Neural cell (in vitro differentiated cells): Measurements from ENCODE around the gene CACNB2.
A peak's percentile ranks its signal among the peaks of the same experiment; 100 is the strongest.

ENCODE experiments used
- EP300 ChIP-seq: fragments of 450-650 bp; conservative IDR thresholded peaks from 2 replicates; pipeline ENCODE4 v1.6.1; 2014; ENCODE audit warnings: antibody characterized with exemption, mild to moderate bottlenecking, moderate library complexity; ENCODE audit not compliant: poor library complexity, severe bottlenecking
- POLR2AphosphoS5 ChIP-seq: IDR thresholded peaks from 2 replicates; pipeline ENCODE4 v1.6.1; 2012
- TF ChIP-seq, protein P1 (sequence below): fragments of 450-650 bp; IDR thresholded peaks from 2 replicates; pipeline ENCODE4 v1.5.1; 2014; ENCODE audit warnings: antibody characterized with exemption, mild to moderate bottlenecking, moderate library complexity; ENCODE audit not compliant: poor library complexity, severe bottlenecking

DNA sequence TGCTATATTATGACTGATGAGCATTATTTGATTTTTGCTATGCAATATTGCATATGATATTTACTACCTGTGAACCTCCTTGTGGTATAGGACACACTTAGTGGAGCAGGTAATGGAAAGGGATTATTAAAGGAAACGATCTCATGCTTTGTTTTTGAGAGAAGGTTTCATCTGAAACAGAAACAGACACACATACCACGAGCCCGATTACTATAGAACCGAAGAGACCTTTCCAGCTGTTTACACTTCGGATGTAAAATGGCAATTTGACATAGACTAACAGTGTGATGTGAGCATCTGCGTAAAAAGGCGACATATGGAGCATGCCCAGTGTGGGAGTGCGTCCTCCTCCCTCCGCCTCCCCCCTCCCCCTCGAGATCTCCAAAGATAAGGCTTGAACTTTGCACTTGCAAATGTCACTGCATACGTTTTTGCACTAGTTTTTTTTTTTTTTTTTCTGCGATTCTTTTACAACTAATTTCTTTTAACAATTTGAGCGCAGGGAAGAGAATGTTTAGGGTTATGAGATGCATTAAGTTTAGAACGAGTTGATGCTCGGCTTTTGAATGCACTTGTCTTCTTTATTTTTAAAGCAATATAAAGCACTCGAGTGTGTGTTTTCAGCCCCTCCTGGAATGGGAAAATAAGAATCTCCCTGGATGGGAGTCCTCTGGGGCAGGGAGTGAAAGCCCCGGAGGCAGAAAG lies 260.1 kb downstream of the CACNB2 start:
- TF ChIP-seq, protein P1, sequence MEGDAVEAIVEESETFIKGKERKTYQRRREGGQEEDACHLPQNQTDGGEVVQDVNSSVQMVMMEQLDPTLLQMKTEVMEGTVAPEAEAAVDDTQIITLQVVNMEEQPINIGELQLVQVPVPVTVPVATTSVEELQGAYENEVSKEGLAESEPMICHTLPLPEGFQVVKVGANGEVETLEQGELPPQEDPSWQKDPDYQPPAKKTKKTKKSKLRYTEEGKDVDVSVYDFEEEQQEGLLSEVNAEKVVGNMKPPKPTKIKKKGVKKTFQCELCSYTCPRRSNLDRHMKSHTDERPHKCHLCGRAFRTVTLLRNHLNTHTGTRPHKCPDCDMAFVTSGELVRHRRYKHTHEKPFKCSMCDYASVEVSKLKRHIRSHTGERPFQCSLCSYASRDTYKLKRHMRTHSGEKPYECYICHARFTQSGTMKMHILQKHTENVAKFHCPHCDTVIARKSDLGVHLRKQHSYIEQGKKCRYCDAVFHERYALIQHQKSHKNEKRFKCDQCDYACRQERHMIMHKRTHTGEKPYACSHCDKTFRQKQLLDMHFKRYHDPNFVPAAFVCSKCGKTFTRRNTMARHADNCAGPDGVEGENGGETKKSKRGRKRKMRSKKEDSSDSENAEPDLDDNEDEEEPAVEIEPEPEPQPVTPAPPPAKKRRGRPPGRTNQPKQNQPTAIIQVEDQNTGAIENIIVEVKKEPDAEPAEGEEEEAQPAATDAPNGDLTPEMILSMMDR = no peak
- no peak for TF ChIP-seq EP300
- peak; percentile 50 for TF ChIP-seq POLR2AphosphoS5
